ENCODE data around the gene SLC4A9. TPM values are rescaled to one million over a fixed set of nuclear protein-coding genes. Genes with fewer than 3 reads are reported as not detected.

SLC4A9 gene
- polyA plus RNA-seq, 3 donors, result 0.28 TPM; not detected in 2

DNA sequence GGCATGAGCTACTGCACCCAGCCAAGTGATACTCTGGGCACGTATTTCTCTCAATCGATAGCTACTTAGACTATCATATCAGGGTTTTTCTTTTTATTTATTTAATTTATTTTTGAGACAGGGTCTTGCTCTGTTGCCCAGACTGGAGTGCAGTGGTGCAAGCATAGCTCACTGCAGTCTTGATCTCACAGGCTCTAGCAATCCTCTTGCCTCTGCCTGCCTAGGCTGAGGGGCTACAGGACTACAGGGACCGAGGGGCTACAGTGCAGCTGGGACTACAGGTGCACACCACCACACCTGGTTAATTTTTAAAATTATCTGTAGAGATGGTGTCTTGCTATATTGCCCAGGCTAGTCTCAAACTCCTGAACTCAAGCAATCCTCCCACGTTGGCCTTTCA, 21.4 kb downstream of the SLC4A9 start:
- TF ChIP-seq, protein P1, sequence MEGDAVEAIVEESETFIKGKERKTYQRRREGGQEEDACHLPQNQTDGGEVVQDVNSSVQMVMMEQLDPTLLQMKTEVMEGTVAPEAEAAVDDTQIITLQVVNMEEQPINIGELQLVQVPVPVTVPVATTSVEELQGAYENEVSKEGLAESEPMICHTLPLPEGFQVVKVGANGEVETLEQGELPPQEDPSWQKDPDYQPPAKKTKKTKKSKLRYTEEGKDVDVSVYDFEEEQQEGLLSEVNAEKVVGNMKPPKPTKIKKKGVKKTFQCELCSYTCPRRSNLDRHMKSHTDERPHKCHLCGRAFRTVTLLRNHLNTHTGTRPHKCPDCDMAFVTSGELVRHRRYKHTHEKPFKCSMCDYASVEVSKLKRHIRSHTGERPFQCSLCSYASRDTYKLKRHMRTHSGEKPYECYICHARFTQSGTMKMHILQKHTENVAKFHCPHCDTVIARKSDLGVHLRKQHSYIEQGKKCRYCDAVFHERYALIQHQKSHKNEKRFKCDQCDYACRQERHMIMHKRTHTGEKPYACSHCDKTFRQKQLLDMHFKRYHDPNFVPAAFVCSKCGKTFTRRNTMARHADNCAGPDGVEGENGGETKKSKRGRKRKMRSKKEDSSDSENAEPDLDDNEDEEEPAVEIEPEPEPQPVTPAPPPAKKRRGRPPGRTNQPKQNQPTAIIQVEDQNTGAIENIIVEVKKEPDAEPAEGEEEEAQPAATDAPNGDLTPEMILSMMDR (IDR thresholded peaks at IDR 0.05), result no peak
- Mint-ChIP-seq H3K4me3 (no peak overlapping the region), H3K27ac (no peak overlapping the region), H3K36me3 (no peaks in the 10 kb centered on the region), H3K4me1 (peaks cover 5% of the 10 kb centered on the region), H3K27me3 (ENCODE audit: low read depth in 3 of 3) (no peaks in the 10 kb centered on the region), H3K9me3 (peaks cover 0 to 7% (median 2%) of the 10 kb centered on the region in 7 donors)
- Histone ChIP-seq H3K9ac (ENCODE audit: insufficient read depth, low read length, poor library complexity, severe bottlenecking) (no peak overlapping the region), H3K4me1 (ENCODE audit: control insufficient read depth in 1 of 2, insufficient read depth in 2 of 2, low read length in 2 of 2) (peaks cover 0 to 6% of the 10 kb centered on the region in 2 donors), H3K27me3 (ENCODE audit: control insufficient read depth in 2 of 2, insufficient read depth in 2 of 2, low read length in 2 of 2) (no peaks in the 10 kb centered on the region), H3K9me3 (replicated peaks in 1 of 2; ENCODE audit: control insufficient read depth in 1 of 2, insufficient read depth in 1 of 2, low read length in 2 of 2) (no peaks in the 10 kb centered on the region), H3K27ac (ENCODE audit: low read depth in 1 of 2, low read length in 2 of 2) (no peak overlapping the region), H3K4me2 (replicated peaks; ENCODE audit: extremely low read depth, low read length, poor library complexity, severe bottlenecking) (no peak overlapping the region), H4K20me1 (ENCODE audit: insufficient read depth, low read length) (no peaks in the 10 kb centered on the region), H3K4me3 (replicated peaks in 1 of 3; ENCODE audit: low read depth in 2 of 3, low read length in 3 of 3) (no peak overlapping the region), H2AFZ (ENCODE audit: insufficient read depth, low read depth, low read length, poor library complexity, severe bottlenecking) (no peak overlapping the region), H3K36me3 (replicated peaks in 1 of 2; ENCODE audit: control insufficient read depth in 1 of 2, insufficient read depth in 2 of 2, low read length in 2 of 2) (no peaks in the 10 kb centered on the region), H3K79me2 (ENCODE audit: insufficient read depth, low read length) (no peaks in the 10 kb centered on the region)
- no CpG with 5 or more reads among the region's 4 CpGs for WGBS (ENCODE audit: insufficient coverage)
- no peak for DNase-seq
- intact Hi-C loops (cut with micrococcal nuclease), result no loop called here

DNA sequence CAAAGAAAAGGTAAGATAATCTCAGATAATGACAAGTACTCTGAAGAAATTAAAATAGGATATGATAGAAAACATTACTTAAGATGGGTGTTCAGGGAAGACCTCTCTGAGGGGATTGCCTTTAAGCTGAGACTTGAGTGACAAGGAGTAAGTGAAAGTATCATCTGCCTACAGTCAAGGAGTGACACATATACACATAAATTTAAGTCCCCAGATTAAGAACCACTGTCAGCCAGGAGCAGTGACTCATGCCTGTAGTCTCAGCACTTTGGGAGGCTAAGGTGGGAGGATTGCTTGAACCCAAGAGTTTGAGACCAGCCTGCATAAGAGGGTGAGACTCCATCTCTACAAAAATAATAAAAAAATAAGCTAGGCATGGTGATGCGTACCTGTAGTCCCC, 22.0 kb downstream of the SLC4A9 start:
- H2AFZ ChIP-seq (ENCODE audit: insufficient read depth, low read depth, low read length, poor library complexity, severe bottlenecking), result no peak overlapping the region
- intact Hi-C loops (cut with micrococcal nuclease), result no loop called here
- H3K27me3 Mint-ChIP-seq (ENCODE audit: low read depth in 3 of 3), result no peaks in the 10 kb centered on the region
- H3K27me3 ChIP-seq (ENCODE audit: control insufficient read depth in 2 of 2, insufficient read depth in 2 of 2, low read length in 2 of 2), result no peaks in the 10 kb centered on the region
- H3K4me3 ChIP-seq (replicated peaks in 1 of 3; ENCODE audit: low read depth in 2 of 3, low read length in 3 of 3), result no peak overlapping the region
- H4K20me1 ChIP-seq (ENCODE audit: insufficient read depth, low read length), result no peaks in the 10 kb centered on the region
- DNase-seq, result no peak
- no peak overlapping the region for H3K4me2 ChIP-seq (replicated peaks; ENCODE audit: extremely low read depth, low read length, poor library complexity, severe bottlenecking)
- H3K9me3 Mint-ChIP-seq, result peaks cover 0 to 7% (median 2%) of the 10 kb centered on the region in 7 donors
- H3K4me1 Mint-ChIP-seq, result peaks cover 5% of the 10 kb centered on the region
- no peak overlapping the region for H3K27ac Mint-ChIP-seq
- no CpG with 5 or more reads among the region's 1 CpG for WGBS (ENCODE audit: insufficient coverage)
- H3K9me3 ChIP-seq (replicated peaks in 1 of 2; ENCODE audit: control insufficient read depth in 1 of 2, insufficient read depth in 1 of 2, low read length in 2 of 2), result no peaks in the 10 kb centered on the region
- H3K4me3 Mint-ChIP-seq, result no peak overlapping the region
- no peak overlapping the region for H3K9ac ChIP-seq (ENCODE audit: insufficient read depth, low read length, poor library complexity, severe bottlenecking)
- TF ChIP-seq, protein P1 (IDR thresholded peaks at IDR 0.05), result no peak
- peaks cover 0 to 6% of the 10 kb centered on the region in 2 donors for H3K4me1 ChIP-seq (ENCODE audit: control insufficient read depth in 1 of 2, insufficient read depth in 2 of 2, low read length in 2 of 2)
- H3K36me3 ChIP-seq (replicated peaks in 1 of 2; ENCODE audit: control insufficient read depth in 1 of 2, insufficient read depth in 2 of 2, low read length in 2 of 2), result no peaks in the 10 kb centered on the region
- H3K79me2 ChIP-seq (ENCODE audit: insufficient read depth, low read length), result no peaks in the 10 kb centered on the region
- no peaks in the 10 kb centered on the region for H3K36me3 Mint-ChIP-seq
- no peak overlapping the region for H3K27ac ChIP-seq (ENCODE audit: low read depth in 1 of 2, low read length in 2 of 2)

Data from CD14-positive monocyte (primary cell).